Measurements from ENCODE around the gene DSC2.

DNA sequence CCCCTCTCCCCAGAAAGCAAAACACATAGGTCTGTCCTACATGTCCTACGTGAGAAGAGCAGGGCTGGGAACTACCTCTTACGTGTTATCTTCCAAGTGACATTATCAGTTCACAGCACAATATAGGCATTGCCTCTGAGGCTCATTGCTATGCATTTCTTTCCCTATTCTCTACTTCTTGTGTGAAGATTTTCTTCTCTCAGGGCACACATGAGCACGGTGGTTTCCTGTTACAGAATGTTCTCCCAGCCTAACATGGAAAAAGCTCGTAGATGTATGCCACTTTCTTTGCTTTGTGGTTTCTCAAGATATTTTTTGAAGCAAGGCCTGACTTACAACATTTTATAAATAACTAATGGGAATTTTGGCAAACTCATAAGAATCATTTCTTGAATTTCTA lies 40.3 kb downstream of the DSC2 start:
- TF ChIP-seq CTCF (IDR thresholded peaks at IDR 0.05) (no peak), EZH2 (IDR thresholded peaks at IDR 0.05; ENCODE audit: borderline replicate concordance, insufficient read depth, low read depth, low read length, poor library complexity, severe bottlenecking) (no peak)
